ENCODE results near the gene GH2. TPM values are rescaled to one million over a fixed set of nuclear protein-coding genes. Genes with fewer than 3 reads are reported as not detected.

The GH2 gene
- total RNA-seq (2014; rRNA removed; shearing (Covaris generic)), result not detected in 2 replicates
- not detected in 2 replicates for polyA plus RNA-seq (2016; fragmentation: Nextera tagmentation; extraction: Ambion mirVana)

DNA sequence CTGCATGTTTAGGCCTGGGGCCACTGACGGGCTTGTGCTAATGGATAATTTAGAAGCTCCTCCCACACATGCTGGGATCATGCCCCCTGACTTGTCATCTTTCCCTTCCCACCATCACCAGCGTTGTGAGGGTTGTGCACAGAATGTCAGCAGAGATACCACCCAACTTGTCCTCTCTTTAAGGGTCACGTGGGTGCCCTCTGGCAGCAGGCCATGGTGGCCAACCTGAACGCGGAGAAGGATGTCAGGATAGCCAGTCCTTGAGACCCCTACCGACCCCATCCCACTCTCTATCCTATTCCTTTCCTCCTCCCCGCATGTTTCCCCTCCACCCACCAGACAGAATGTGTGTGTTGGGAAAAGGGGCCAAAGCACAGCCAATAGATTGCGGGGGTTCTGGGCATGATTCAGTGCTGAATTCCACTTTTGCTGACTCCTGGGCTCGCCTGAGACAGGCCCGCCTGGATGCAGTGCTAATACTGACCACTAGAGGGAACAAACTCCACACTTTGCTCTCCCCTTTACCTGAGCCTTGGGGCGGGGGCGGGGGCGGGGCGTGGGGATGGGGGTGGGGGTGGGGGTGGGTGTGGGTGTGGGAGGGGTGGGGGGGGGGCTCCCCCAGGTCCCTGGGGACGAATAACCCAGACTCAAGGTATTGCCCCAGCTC lies at the start of gene GH2:
Gene GH2, minus strand, starts transcription at position 10 of the 667 bp plus-strand sequence. CDS start 143 bp downstream, outside the sequence.
- Histone ChIP-seq H3K9me3 (ENCODE audit: low read depth) (no peaks in the 10 kb centered on the region), H2AFZ (no peak within 1 kb of the TSS), H3K4me1 (ENCODE audit: insufficient read depth) (no peaks in the 10 kb centered on the region), H3K36me3 (ENCODE audit: low read depth) (no peaks in the 10 kb centered on the region), H3F3A (ENCODE audit: insufficient read depth) (no peaks in the 10 kb centered on the region), H3K4me2 (ENCODE audit: unreplicated experiment) (no peak within 1 kb of the TSS), H3K4me3 (no peak within 1 kb of the TSS), H4K20me1 (ENCODE audit: insufficient read depth) (no peaks in the 10 kb centered on the region), H3K27ac (no peak within 1 kb of the TSS), H3K27me3 (replicated peaks; ENCODE audit: insufficient read depth) (no peaks in the 10 kb centered on the region), H3K79me2 (ENCODE audit: insufficient read depth) (no peaks in the 10 kb centered on the region), H3K9me2 (ENCODE audit: insufficient read depth) (no peaks in the 10 kb centered on the region), H3K9ac (no peak within 1 kb of the TSS)
- WGBS, 2 experiments (ENCODE audit: low coverage in 1 of 2, low lambda C conversion rate in 2 of 2, missing lambda C conversion rate in 2 of 2), result 43 to 46% methylated on average over 13 to 15 of the region's 15 CpGs
- TF ChIP-seq EZH2phosphoT487 (IDR thresholded peaks at IDR 0.05; ENCODE audit: insufficient read depth, low read depth), result no peak
- TF ChIP-seq EZH2 (IDR thresholded peaks at IDR 0.05; ENCODE audit: insufficient read depth, poor library complexity, severe bottlenecking), result no peak
- in situ Hi-C loops (cut with MboI), result no loop called here
- DNase-seq, result peak; percentile 62

DNA sequence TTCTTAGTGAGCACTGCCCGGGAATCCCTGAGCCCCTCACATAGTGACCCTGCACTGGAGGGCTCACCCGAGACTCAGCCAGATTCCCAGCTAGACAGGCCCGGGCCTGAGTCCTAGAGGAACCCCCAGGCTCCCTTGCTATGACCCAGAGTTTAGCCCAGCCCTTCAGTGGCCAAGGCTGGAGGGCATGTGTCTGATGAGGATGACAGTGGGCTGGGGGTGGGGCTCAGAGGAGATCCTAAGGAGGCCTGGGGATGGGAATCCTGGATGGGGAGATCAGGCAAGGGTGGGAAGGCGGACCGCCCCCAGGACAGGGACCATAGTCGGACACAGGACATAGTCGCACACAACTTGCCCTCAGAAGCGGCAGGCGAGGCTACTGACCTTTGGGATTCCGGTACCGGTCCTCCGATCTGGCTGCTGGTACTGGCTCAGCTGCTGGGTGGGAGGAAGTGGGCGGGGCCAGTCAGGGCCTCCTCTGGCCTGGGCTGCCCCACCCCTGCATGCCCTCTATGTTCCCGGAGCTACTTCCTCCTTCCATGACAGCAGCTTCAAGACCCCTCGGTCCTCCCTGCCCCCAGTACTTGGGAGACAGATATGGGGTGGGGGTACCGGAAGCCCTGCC lies 49.3 kb upstream of the GH2 start:
- H4K20me1 ChIP-seq (ENCODE audit: insufficient read depth), result no peaks in the 10 kb centered on the region
- in situ Hi-C loops (cut with MboI), result no loop called here
- peaks cover 12% of the 10 kb centered on the region for H3K27me3 ChIP-seq (replicated peaks; ENCODE audit: insufficient read depth)
- no peak overlapping the region for H3K27ac ChIP-seq
- H3K9me3 ChIP-seq (ENCODE audit: low read depth), result no peaks in the 10 kb centered on the region
- 75 to 76% methylated on average over 11 to 16 of the region's 16 CpGs for WGBS, 2 experiments (ENCODE audit: low coverage in 1 of 2, low lambda C conversion rate in 2 of 2, missing lambda C conversion rate in 2 of 2)
- H3F3A ChIP-seq (ENCODE audit: insufficient read depth), result no peaks in the 10 kb centered on the region
- DNase-seq, result no peak
- no peaks in the 10 kb centered on the region for H3K36me3 ChIP-seq (ENCODE audit: low read depth)
- no peaks in the 10 kb centered on the region for H3K79me2 ChIP-seq (ENCODE audit: insufficient read depth)
- no peak for TF ChIP-seq EZH2phosphoT487 (IDR thresholded peaks at IDR 0.05; ENCODE audit: insufficient read depth, low read depth)
- TF ChIP-seq EZH2 (IDR thresholded peaks at IDR 0.05; ENCODE audit: insufficient read depth, poor library complexity, severe bottlenecking), result no peak
- H3K9me2 ChIP-seq (ENCODE audit: insufficient read depth), result no peaks in the 10 kb centered on the region
- no peaks in the 10 kb centered on the region for H3K4me1 ChIP-seq (ENCODE audit: insufficient read depth)
- H3K4me2 ChIP-seq (ENCODE audit: unreplicated experiment), result no peak overlapping the region
- H2AFZ ChIP-seq, result no peak overlapping the region
- H3K4me3 ChIP-seq, result no peak overlapping the region
- H3K9ac ChIP-seq, result no peak overlapping the region

DNA sequence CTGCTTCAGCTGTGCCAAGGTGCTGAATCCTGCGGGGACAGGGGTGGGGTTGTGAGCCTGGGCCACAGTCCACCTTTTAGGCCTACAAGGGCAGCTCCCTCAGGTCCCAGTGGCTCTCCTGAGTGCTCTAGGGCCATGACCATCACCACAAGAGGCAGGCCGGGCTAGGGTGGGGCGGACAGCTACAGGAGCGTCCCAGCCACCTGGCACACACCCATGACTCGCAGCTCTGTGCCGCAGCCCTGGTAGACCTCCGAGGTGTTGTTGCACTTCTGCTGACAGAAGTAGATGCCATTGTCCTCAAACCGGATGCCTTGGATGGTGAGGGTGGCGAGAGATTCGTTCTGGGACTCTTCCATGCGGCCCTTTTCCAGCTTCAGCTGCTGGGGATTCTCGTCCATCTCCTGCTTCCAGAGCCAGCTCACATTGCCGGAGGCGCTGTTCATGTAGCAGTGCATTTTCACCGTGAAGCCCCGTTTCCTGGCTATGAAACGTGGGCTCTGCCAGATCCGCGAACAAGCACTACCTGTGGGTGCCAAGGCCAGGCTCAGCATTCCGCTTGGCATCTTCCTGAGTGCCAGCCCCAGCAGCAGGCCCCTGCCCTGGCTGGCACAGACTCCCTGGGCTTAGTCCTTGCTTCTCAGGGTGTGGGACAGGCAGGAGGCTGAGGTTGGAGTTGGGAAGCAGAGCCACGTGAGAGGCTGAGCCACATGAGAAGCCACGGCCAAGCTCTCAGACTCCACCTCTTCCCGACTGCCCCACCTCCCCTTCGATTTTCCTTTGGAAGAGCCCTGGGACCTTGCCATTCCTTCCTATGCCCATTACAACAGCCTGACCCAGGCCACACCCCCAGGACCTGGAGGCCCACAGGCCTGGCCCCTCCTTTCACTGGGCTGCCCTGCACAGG lies 48.4 kb upstream of the GH2 start:
- no peaks in the 10 kb centered on the region for H3K9me3 ChIP-seq (ENCODE audit: low read depth)
- H3K79me2 ChIP-seq (ENCODE audit: insufficient read depth), result no peaks in the 10 kb centered on the region
- H3K4me2 ChIP-seq (ENCODE audit: unreplicated experiment), result no peak overlapping the region
- H3K4me3 ChIP-seq, result no peak overlapping the region
- H3K36me3 ChIP-seq (ENCODE audit: low read depth), result no peaks in the 10 kb centered on the region
- TF ChIP-seq EZH2phosphoT487 (IDR thresholded peaks at IDR 0.05; ENCODE audit: insufficient read depth, low read depth) (no peak), EZH2 (IDR thresholded peaks at IDR 0.05; ENCODE audit: insufficient read depth, poor library complexity, severe bottlenecking) (no peak)
- H3K27me3 ChIP-seq (replicated peaks; ENCODE audit: insufficient read depth), result peaks cover 7% of the 10 kb centered on the region; the same call in 1 of the 2 replicates
- no peak overlapping the region for H2AFZ ChIP-seq
- no peaks in the 10 kb centered on the region for H3K4me1 ChIP-seq (ENCODE audit: insufficient read depth)
- H3K9ac ChIP-seq, result no peak overlapping the region
- no peaks in the 10 kb centered on the region for H4K20me1 ChIP-seq (ENCODE audit: insufficient read depth)
- H3F3A ChIP-seq (ENCODE audit: insufficient read depth), result no peaks in the 10 kb centered on the region
- no peak overlapping the region for H3K27ac ChIP-seq
- in situ Hi-C loops (cut with MboI), result loop anchor here (10.0 kb wide), 2 partner anchors 95 to 205 kb away; partner anchors contain the start of genes ERN1 and ICAM2
- DNase-seq, result no peak
- 79 to 82% methylated on average over 24 of the region's 24 CpGs for WGBS, 2 experiments (ENCODE audit: low coverage in 1 of 2, low lambda C conversion rate in 2 of 2, missing lambda C conversion rate in 2 of 2)
- no peaks in the 10 kb centered on the region for H3K9me2 ChIP-seq (ENCODE audit: insufficient read depth)
